GM12873 (cell line): ENCODE measurements around the gene CSNK1G1.

ENCODE experiments used
- TF ChIP-seq, protein P1 (sequence below): IDR thresholded peaks from 2 replicates; pipeline ENCODE4 v1.5.1; 2012; ENCODE audit warnings: low read depth, mild to moderate bottlenecking, moderate library complexity, low read length, control low read depth; ENCODE audit not compliant: insufficient read depth; ENCODE audit errors: missing control alignments

CSNK1G1 gene

GRCh38 chr15:64155802-64156651 is 199.9 kb downstream of the CSNK1G1 start:
- TF ChIP-seq, protein P1, sequence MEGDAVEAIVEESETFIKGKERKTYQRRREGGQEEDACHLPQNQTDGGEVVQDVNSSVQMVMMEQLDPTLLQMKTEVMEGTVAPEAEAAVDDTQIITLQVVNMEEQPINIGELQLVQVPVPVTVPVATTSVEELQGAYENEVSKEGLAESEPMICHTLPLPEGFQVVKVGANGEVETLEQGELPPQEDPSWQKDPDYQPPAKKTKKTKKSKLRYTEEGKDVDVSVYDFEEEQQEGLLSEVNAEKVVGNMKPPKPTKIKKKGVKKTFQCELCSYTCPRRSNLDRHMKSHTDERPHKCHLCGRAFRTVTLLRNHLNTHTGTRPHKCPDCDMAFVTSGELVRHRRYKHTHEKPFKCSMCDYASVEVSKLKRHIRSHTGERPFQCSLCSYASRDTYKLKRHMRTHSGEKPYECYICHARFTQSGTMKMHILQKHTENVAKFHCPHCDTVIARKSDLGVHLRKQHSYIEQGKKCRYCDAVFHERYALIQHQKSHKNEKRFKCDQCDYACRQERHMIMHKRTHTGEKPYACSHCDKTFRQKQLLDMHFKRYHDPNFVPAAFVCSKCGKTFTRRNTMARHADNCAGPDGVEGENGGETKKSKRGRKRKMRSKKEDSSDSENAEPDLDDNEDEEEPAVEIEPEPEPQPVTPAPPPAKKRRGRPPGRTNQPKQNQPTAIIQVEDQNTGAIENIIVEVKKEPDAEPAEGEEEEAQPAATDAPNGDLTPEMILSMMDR = no peak

GRCh38 chr15:64153480-64154367 is 202.2 kb downstream of the CSNK1G1 start:
- TF ChIP-seq, protein P1 = peak; percentile 100

- TF ChIP-seq, protein P1 = no peak
These were observed 203.2 kb downstream of the CSNK1G1 start for GRCh38 chr15:64152507-64153387.

GRCh38 chr15:64151727-64152506 is 204.1 kb downstream of the CSNK1G1 start, which contains the start of gene SNX22:
SNX22 (plus strand) TSS chr15:64151731; CDS start chr15:64151776, 45 bp downstream.
- TF ChIP-seq, protein P1 = no peak

- TF ChIP-seq, protein P1 = no peak
These were observed 205.9 kb downstream of the CSNK1G1 start for GRCh38 chr15:64149893-64150578.

DNA sequence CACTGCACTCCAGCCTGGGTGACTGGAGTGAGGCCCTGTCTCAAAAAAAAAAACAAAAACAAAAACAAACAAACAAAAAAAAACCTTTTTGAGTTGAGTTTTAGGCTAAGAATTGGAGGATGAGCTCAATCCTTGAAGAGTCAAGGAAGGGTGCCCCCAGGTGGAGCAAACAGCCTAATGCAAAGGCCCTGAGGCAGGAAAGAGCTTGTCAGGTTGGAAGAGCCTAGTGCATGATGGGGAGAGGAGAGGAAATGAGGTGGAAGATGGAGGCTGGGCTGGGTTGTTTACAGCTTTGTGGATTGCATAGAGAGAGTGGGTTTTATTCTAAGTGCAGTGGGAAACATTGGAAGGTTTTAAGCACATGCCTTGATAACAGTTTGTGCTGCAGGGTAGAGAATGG is 206.5 kb downstream of the CSNK1G1 start:
- TF ChIP-seq, protein P1 = peak; percentile 52
